22Rv1 (cell line): ENCODE results near the gene HS6ST2.
"Not testable (repeated sequence)": the region's sequence is repeated elsewhere in the genome, so short reads cannot be mapped to it uniquely, and the experiment has no call there.

Source experiments
- H3K27ac ChIP-seq: fragments of 450-650 bp; 2 replicates; pipeline ENCODE4 v1.5.1; 2017
- ZFX ChIP-seq: fragments of 450-650 bp; IDR thresholded peaks from 2 replicates; pipeline ENCODE4 v1.6.1; 2017; ENCODE audit warnings: antibody characterized with exemption, borderline replicate concordance
- TF ChIP-seq, protein P1 (sequence below): fragments of 450-650 bp; IDR thresholded peaks from 2 replicates; pipeline ENCODE4 v1.5.1; 2017; ENCODE audit warnings: mild to moderate bottlenecking

HS6ST2 gene

GRCh38 chrX:132984058-132984650, 25.7 kb upstream of the HS6ST2 start:
- TF ChIP-seq, protein P1, sequence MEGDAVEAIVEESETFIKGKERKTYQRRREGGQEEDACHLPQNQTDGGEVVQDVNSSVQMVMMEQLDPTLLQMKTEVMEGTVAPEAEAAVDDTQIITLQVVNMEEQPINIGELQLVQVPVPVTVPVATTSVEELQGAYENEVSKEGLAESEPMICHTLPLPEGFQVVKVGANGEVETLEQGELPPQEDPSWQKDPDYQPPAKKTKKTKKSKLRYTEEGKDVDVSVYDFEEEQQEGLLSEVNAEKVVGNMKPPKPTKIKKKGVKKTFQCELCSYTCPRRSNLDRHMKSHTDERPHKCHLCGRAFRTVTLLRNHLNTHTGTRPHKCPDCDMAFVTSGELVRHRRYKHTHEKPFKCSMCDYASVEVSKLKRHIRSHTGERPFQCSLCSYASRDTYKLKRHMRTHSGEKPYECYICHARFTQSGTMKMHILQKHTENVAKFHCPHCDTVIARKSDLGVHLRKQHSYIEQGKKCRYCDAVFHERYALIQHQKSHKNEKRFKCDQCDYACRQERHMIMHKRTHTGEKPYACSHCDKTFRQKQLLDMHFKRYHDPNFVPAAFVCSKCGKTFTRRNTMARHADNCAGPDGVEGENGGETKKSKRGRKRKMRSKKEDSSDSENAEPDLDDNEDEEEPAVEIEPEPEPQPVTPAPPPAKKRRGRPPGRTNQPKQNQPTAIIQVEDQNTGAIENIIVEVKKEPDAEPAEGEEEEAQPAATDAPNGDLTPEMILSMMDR = no peak
- TF ChIP-seq ZFX = no peak
- H3K27ac ChIP-seq = no peak overlapping the region

GRCh38 chrX:132983496-132983895, 25.1 kb upstream of the HS6ST2 start:
- no peak for TF ChIP-seq ZFX
- no peak overlapping the region for H3K27ac ChIP-seq

DNA sequence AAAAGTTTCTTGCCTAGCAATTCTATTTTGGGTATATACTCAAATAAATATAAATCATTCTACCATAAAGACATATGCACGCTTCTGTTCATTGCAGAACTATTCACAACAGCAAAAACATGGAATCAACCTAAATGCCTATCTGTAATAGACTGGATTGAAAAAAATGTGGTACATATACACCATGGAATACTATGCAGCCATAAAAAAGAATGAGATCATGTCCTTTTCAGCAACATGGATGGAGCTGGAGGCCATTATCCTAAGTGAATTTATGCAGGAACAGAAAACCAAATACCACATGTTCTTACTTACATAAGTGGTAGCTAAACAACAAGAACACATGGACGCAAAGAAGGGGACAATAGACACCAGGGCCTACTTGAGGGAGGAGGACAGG, 21.6 kb upstream of the HS6ST2 start:
- H3K27ac ChIP-seq = not testable (repeated sequence)

DNA sequence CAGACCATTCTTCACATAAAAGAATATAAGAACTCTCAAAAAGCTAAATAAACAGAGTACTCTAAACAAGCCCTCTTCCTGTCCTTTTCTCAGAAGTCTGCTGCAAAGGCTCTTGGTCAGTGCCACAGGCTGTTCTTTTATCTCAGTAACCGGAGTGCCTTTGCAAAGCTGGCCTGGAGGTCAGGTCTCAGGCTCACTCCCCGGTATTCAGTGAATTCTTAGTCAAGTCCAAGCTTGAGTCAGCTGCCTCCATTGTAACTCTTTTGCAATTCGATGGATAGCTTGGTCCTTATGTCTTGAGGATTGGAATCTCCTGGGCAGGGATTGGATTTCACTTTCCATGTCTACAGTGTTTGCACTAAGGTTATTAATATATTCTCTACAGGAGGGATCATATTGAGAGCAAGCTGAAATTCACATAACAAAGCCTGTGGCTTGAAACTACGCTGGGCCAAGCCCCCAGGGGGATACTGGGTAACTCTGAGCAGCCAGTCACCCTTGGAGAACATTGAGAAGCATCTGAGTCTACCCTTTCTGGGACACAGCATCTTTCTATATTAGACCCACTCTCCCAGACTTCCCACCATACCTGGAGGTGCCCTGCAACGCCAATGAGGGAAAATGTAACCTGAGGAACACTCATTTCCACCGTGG, 10.0 kb upstream of the HS6ST2 start:
- no peak overlapping the region for H3K27ac ChIP-seq
- no peak for TF ChIP-seq ZFX
- TF ChIP-seq, protein P1 = no peak

- H3K27ac ChIP-seq = no peak overlapping the region
- TF ChIP-seq, protein P1 = no peak
- no peak for TF ChIP-seq ZFX
These were observed 8.6 kb upstream of the HS6ST2 start for GRCh38 chrX:132967049-132967448.

GRCh38 chrX:132965461-132965860, 7.0 kb upstream of the HS6ST2 start:
- H3K27ac ChIP-seq = no peak overlapping the region
- no peak for TF ChIP-seq ZFX
- TF ChIP-seq, protein P1 = no peak

GRCh38 chrX:132961511-132961910, 3.1 kb upstream of the HS6ST2 start:
- H3K27ac ChIP-seq = no peak overlapping the region
- TF ChIP-seq, protein P1 = no peak
- TF ChIP-seq ZFX = no peak

DNA sequence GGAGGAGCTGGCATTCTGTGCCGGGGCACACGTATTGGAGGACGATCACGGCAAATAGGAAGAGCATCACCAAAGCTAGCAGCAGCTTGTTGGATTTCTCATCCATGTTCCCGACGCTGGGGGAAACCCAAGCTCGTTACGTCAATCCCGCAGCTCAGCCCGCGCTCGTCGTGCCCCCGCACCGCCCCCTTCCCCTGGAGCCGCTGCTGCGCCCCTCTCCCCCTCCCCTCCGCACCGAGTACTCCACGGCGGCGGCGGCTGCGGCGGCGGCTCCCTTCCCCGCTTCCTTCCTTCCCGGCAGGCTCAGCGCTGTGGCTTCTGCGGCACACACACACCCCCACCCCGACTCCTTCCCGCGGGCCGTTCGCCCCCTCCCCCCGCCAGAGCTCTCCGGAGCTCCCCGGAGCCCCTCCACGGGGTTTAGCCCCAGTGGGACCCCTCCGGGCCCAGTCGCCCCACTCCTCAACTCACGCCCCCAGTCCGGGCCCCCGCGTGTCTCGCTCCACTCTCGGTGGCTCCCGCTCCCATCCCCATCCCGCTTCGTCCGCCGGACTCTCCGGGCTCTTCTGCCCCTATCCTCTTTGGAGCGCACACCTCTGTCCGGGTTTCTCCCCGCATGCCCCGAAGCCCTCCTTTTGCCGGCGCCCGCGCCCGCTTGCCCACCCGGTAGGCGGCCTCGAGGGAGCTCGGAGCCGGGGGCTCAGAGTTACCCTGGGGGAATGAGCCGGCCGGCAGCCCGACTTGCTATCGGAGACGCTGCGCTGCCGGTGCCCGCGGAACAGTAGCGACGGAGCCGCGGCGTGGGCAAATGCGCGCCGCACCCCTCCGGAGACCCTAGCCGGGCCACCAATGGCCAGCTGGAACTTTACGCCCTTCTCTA, 978 bp downstream of the HS6ST2 start:
- H3K27ac ChIP-seq = no peak overlapping the region
- no peak for TF ChIP-seq ZFX
- TF ChIP-seq, protein P1 = no peak
